Renal pelvis (tissue), 4 donors: ENCODE results near the gene TTC17. TPM values are rescaled to one million over a fixed set of nuclear protein-coding genes. Genes with fewer than 3 reads are reported as not detected.
"Not testable (repeated sequence)": the region's sequence is repeated elsewhere in the genome, so short reads cannot be mapped to it uniquely, and the experiment has no call there.

Source experiments
- DNase-seq: peaks from one replicate; pipeline ENCODE4 v3.0.0-alpha.2; 2013
- polyA plus RNA-seq, 3 donors: library from polyadenylated mRNA; unstranded; fragments of 120-200 nt; gene quantifications; one replicate each; pipeline ENCODE4 v1.2.1, GENCODE V29; 2013; ENCODE audit not compliant: insufficient read length in 3 of 3

Gene TTC17
- polyA plus RNA-seq, 3 donors: 102 to 175 (median 166) TPM

DNA sequence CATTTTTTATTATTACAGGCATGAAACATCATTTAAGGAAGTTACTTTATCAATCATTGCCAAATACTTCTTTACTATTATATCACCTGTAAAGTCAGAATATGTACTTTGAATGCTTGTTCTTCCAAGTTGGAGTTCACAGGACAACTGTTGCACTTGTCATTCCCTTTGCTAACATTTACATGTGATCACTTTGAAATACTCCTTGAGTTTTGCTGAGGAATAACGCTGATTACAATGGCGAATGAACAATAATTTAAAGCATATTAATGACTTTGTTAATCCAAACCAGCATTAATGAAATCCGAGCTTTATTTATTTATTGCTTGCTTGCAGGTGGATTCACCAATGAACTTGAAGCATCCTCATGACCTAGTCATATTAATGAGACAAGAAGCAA is 20.2 kb downstream of the TTC17 start:
- no peak for DNase-seq

DNA sequence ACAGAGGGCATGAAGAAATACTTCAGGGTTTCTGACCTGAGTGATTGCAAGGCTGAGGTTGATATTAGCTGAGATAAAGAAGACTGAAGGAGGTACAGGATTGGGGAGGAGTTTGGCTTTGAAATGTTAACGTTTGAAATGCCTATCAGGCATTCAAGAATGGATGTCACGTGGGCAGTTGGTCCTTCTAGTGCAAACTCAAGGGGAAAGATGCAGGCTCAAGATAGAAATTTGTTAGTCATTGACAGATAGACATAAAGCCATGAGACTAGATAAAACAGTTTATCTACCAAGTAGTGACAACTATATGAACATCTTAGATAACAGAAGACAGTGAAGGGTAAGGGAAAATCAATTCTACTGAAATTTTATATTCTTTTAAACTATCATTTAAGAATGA is 23.1 kb downstream of the TTC17 start:
- no peak for DNase-seq

DNA sequence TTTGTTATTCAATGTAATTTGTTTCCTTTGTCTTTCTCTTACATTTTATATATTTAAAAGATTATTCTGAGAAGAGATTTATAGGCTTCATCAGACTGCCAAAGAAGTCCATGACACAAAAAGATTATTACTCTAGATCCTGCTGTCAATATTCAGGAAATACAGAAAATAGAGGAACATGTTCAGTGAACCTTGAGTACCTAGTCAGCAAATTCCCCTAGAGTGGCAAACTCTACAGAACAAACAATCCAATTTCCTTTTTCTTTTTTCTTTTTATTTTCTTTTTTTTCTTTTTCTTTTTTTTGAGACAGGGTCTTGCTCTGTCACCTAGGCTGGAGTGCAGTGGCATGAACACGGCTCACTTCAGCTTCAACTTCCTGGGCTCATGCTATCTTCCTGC is 23.9 kb downstream of the TTC17 start:
- no peak for DNase-seq

DNA sequence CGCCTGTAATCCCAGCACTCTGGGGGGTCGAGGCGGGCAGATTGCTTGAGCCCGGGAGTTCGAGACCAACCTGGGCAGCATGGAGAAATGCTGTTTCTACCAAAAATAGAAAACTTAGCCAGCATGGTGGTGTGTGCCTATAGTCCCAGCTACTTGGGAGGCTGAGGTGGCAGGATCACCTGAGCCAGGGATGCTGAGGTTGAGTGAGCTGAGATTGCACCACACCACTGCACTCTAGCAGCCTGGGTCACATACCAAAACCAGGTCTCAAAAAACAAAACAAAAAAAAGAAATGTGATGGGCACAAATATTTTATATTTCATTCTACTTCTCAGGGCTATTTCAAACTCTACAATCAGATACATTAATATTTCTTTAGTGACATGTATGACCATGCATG is 25.7 kb downstream of the TTC17 start:
- DNase-seq: no peak

DNA sequence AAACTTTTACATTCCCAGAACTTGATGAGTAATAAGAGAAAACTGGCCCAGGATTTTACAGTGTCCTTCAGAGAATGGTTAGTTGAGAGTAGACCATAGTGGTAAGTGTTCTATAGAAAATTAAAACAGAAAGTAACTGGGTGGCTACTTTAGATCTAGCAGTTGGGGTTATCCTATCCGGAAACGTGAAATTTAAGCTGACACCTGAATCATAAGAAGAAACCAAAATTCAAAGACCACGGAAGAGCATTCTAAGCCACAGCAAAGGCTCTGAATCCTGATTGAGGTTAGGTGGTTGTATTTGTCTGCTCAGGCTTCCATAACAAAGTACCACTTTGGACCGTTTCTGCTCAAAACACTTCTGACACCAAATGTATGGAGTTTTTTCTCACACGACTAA is 34.0 kb downstream of the TTC17 start:
- no peak for DNase-seq

DNA sequence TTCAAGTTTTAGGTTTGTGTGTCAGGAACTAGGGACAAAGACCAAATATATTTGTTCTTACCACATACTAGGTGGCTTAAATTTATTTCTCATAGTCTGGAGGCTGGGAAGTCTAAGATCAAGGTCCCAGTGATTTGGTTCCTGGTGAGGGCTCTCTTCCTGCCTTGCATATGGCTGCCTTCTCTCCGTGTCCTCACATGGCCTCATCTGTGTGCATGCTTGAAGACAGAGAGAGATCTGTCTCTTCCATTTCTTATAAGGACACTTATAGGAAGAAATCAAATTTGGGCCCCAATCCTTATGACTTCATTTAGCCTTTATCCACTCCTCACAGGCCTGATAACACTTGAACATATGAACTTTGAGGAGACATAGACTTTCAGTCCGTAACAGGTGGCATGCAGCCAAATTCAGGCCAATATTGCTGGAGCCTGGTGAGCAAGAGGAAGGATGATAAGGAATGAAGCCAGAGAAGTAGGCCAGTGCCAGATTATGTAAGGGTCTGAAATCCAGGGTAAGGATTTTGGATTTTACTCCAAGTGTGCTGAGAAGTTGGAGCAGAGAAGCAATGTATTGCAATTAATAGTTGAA is 35.1 kb downstream of the TTC17 start:
- DNase-seq: no peak

DNA sequence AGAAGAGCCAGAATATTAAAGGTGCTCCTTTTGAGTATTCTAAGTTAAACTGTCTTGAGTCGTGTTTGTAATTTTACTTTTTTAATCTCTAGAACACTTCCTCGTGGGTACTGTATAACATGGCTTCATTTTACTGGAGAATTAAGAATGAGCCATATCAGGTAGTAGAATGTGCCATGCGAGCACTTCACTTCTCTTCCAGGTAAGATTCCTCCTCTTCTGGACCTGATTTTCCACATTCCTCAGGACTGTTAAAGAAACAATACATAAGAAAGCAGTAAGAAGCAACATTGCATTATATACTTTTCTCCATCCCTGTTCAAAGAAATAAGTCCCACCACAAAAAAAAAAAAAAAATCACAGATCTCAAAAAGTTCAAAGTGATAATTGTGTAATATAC is 37.9 kb downstream of the TTC17 start:
- no peak for DNase-seq

DNA sequence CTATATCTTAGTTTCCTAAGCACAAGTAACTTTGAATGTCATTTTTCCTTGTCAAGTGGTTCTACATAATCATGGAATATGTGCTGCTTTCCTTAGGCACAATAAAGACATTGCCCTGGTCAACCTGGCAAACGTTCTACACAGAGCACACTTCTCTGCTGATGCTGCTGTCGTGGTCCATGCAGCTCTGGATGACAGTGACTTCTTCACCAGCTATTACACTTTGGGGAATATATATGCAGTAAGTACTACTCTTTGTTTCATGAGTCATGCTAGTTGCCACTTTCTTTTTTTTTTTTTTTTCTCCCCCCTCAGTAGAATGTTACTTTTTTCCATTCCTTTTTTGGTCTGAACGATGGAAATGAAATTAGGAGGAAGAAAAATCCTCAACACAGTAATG is 38.5 kb downstream of the TTC17 start:
- DNase-seq: no peak

DNA sequence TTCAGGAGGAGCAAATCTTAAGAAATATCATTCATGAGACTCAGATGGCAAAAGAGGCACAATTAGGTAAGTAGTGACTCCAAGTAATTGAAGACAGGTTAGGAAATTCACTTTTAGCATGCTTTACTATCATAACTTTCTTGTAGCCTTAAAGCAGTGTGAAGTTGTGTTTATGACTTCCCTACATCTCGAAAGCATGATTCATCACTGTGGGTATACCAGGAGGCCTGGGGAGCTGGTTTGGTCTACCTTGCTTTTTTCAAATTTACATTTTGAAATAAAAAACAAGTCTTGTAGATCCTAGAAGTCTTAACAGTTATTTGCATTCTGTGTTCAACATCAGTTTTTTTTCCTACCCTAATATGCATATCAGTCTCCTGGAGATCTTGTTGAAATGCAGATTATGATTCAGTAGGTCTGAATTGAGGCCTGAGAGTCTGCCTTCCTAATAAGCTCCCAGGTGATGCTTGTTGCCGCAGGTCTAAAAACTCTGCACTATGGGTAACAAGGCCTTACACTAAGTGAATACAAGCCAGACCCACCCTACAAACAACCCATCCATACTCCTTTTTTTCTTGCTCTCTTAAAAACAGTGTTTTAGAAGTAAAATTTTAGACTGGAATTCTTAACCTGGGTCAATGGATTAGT is 41.4 kb downstream of the TTC17 start:
- no peak for DNase-seq

DNA sequence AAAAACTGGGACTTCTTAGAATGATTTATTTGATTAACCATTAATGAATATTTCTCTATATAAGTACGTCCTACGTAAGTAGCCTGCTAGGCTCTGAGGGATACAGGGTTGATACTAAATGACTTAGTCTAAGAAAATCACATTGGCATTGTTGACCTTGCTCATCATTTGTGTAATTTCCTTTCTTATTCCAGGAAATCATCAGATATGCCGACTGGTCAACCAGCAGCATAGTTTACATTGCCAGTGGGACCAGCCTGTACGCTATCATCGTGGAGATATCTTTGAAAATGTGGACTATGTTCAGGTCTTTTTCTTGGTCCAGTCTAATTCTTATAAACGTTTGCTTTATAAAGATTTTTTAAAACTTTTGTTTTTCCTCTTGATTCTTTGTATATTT is 42.5 kb downstream of the TTC17 start:
- no peak for DNase-seq

DNA sequence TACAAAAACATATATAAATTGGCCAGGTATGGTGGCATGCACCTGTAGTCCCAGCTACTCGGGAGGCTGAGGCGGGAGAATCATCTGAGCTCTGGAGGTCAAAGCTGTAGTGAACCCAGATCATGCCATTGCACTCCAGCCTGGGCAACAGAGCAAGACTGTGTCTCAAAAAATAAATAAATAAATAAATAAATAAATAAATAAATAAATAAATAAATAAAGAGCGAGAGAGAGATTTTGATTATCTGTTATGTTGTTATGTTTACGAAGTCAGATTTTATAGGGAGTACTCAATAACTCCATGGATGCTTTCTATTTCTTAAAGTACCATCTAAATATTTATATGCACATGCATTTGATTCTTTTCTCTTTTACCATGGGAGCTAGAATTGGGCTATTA is 43.1 kb downstream of the TTC17 start:
- not testable (repeated sequence) for DNase-seq

DNA sequence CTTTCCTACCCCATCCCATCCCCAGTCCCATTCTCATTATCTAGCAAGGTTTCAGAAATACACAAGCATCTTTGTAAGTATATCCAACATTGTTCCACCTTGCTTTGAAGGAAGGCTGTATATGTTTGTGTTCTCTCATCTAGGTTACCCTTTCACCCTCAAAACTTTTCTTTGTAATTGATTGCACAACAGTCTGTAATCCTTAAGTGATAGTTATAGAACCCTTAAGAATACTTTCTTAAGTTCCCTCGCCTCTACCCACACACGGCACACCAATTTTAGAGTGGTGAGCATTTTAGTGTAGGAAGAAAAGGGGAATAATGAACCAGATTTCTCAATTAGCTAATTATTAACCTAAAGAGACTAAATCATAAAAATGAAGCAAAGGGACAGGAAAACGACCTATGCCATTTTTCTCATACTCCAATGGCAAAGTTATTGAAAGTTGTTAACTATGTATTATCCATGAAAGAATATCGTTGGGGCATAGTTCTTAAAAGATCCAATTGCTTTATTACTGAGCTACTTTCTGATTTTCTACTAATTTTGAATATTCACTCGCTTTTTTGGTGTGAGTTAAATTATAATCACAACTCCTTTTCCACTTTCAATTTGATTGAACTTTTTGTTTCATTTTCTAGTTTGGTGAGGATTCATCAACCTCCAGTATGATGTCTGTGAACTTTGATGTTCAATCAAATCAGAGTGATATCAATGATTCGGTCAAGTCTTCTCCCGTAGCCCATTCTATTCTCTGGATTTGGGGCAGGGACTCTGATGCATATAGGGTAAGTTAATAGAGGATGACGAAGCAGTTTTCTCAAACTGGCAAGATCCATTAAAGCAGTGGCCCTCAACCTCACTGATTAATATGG is 44.9 kb downstream of the TTC17 start:
- no peak for DNase-seq

DNA sequence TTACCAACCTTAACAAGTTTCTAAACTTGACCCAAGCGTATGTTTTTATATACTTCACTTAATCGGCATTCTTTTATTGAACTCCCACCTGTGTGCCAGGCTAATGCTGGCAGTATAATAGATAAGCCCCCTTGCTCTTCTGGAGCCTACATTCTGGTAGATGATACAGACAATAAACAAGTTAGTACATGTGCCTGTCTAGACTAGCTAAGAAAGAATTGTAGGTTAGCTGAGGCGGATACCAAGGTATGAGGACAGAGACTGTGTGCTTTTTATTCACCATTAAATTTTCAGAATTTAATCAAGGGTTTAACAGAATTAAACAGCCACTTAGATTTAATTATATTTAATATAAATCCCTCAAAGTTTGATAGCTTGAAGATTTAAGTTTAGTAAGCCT is 45.7 kb downstream of the TTC17 start:
- DNase-seq: no peak

DNA sequence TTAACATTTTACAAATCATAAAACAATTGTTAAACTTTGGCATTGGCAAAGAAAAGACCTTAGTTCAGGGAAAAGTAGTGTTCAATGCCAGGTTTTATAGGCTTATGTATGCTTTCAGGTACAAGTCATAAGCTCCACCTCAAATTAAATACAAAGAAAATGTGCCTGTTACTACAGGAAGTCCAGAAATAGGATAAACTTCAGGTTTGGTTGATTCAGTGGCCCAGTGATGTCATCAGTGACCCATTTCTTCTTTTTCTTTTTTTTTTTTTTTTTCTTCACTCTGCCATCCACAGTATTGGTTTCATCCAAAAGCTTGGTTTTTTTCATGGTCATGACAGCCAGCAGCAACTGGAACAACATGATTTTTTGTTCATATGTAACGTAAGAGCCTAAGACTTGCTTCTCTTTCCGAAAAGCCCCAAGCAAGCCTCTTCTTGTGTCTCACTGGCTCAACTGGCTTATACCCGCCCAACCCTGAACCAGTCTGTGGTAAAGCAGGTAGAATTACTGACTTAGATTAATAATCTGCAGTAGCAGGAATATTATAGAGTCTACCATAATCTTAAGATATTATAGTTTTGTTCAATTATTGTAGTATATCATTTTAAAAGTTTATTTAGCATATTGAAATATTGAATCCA is 46.2 kb downstream of the TTC17 start:
- no peak for DNase-seq

DNA sequence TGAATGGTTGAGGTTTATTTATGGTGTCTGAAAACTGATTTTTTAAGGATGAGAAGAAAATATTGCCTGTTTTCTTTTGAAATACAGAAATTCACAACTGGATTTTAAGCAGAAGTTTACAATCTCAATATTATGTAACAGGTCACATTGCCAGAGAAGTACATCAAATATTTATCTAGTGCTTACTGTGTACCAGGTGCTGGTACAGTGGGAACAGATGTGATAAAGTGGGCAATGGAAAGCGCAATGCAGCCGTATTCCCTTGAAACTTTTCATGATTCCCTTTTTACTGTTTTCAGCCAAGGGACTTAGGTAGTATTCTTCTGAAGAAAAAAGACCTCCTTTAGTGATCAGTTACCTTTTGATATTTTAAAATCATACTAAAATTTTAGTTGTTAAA is 49.6 kb downstream of the TTC17 start:
- DNase-seq: no peak

DNA sequence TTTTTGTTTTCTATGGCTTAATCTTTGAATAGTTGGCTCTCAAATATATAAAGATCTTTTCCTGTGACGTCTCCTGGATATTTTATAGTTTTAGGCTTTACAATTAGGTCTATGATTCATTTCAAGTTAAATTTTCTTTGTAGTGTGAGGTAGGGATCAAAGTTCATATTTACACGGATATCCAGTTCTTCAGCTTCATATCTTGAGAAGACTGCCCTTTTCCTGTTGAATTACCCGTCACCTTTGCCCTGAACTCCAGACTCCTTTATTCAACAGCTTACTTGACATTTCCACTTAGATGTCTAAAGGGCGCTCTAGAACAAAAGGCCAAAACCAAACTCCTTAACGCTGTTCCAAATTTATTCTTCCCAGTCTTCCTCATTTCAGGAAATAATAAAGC is 51.7 kb downstream of the TTC17 start:
- DNase-seq: no peak

DNA sequence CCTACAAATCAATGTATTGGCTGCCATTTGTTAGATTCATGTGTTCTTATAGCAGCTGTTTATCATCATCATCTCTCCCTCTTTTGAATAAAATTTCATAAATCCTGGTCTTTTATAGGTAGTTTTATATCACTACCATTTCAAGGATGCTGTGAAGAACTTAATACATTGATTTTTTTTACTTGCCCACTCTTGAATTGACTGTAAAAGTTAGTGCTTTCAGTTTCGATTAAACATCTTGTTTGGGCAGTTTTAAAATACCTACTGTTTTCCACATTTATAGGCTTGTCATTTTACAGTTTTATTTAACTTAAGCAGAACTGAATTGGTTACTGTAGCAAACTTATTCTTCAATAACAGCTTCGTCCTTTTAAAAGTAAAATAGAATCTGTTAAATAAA is 59.5 kb downstream of the TTC17 start:
- no peak for DNase-seq

DNA sequence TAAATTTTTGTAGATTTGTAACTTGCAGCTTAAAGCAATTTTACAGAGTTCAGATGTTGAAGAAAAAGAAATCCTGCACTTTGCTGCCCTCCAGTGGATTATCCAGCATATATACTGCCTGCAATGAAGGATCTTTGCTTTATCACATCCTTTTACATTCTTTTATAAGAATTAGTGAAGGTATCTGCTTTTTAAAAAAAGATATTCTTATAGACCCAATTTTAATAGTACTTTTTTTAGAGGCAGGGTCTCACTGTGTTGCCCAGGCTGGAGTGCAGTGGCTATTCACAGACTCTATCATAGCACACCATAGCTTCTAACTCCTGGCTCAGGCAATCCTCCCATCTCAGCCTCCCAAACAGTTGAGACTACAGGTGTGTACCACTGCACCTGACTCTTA is 60.7 kb downstream of the TTC17 start:
- peak; percentile 19 for DNase-seq

DNA sequence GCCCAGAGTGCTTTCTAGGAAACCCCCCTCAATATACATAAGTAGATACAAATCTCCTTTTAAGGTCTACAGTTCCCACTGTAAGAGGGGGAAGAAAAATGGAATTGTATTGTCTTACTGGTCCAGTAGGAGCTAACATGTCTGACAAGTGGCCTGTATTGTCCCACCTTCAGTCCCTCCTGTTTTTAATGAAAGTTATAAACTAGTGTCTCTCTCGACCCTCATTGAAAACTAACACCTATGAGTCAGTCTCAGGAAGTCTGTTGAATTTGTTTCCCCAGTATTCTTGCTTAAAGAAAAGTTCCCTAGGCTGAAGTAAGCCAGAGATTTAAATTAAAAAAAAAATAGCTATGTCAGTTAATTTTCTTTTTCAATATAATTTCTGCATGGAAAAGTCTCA is 69.3 kb downstream of the TTC17 start:
- DNase-seq: no peak

DNA sequence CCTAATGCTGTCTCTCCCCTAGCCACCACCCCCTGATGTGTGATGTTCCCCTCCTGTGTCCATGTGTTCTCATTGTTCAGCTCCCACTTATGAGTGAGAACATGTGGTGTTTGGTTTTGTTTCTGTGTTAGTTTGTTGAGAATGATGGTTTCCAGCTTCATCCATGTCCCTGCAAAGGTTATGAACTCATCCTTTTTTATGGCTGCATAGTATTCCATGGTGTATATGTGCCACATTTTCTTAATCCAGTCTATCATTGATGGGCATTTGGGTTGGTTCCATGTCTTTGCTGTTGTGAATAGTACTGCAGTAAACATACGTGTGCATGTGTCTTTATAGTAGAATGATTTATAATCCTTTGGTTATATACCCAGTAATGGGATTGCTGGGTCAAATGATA is 72.2 kb downstream of the TTC17 start:
- not testable (repeated sequence) for DNase-seq

DNA sequence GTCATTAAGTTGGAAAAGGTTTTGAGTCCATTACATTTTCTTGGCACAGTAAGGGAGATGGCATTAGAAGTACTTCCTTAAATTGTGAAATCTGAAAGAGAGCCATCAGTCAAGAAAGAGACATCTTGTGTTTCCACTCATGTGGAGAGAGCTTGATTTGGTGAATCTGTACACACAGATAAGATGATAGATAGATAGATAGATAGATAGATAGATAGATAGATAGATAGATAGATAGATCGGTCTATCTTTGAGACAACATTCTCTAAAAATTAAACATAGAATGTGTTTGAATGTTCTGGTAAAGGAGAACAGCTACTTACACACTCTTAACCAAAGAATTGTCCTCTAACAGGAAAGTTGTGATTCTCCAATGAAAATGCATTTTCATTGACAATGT is 76.2 kb downstream of the TTC17 start:
- DNase-seq: no peak

DNA sequence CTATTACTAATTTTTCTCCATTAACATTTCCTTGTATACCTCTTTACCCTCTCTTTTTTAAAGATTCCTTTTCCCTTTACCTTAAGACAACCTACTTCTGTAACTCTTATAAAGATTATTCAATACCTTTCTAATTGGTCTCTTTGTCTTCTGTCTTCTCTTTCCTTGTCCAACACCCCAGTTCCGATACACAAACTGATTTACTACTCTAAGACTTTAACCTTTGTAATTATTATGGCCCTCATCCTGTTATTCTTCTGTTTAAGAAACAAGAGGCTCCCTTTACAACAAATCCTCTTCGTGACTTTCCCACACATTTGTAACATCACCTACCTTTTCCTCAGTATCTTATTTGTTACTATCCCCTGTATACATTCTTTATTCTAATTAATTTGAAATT is 81.8 kb downstream of the TTC17 start:
- no peak for DNase-seq

DNA sequence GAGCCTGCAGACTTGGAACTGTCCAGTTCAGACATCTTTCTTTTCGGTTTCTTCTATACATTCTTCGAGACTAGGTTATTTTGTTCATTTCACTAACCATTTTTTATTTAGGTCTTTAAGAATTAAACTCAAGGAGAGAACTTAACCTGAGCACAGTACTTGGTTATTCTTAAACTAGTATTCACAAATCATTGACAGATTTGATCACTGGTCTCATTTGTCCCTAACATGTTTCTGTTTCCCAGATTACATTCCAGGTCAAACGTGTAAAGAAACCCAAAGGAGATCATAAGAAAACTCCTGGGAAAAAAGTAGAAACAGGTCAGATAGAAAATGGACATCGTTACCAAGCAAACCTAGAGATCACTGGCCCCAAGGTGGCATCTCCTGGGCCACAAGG is 85.1 kb downstream of the TTC17 start:
- DNase-seq: peak; percentile 7
